HG03196 (cell line): ENCODE measurements around the gene MFSD1.

ENCODE experiments used
- ATAC-seq: cut with Tn5 transposase; IDR thresholded peaks from one replicate; pipeline ENCODE4 v1.9.1; 2021; ENCODE audit not compliant: unreplicated experiment

Gene MFSD1

DNA sequence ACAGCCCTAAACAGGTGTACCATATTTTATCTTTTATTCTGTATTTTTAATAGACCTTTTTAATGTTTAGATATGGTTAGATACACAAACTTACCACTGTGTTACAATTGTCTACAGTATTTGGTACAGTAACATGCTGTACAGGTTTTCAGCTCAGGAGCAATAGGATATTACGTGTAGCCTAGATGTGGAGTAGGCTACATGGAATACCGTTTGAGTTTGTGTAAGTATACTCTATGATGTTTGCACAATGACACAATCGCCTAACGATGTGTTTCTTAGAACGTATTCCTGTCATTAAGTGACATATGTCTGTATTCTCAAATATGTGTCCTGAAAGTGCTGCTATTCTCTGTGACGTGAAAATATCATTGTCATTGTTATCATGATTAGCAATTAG is 62.6 kb downstream of the MFSD1 start:
- no peak for ATAC-seq

DNA sequence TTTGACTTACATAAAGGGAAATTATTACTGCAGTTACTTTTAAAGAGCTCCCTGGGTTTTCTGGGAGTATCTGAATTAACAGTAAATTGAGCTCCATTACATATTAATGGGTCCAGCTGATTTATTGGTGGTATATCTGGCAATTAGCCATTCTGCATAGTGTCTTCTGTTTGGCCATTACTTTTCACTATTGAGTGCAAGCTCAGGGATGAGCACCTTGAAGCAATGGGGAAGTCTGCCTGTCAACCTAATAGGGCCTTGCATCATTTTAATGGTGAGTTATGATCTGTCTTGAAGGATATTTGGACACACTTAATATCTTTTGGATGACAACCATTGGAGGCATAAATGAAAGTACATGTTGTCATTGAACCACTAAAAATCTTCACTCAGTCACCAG is 73.8 kb downstream of the MFSD1 start:
- no peak for ATAC-seq
